Posterior cingulate gyrus (tissue), 11 donors: ENCODE data around the gene HDX.
"Not testable (repeated sequence)": the region's sequence is repeated elsewhere in the genome, so short reads cannot be mapped to it uniquely, and the experiment has no call there.

Experiments used
- DNase-seq, 10 donors: peaks; one replicate each; pipeline versions ENCODE4 v3.0.0 to v3.0.0-alpha.2; 2020 to 2021; ENCODE audit warnings: mixed read lengths in 3 of 10
- intact Hi-C: fragments of 100-400 bp; cut with DNase I; formaldehyde crosslinking; loops from one replicate; pipeline ENCODE4 v1.15.1; 2023

HDX gene

DNA sequence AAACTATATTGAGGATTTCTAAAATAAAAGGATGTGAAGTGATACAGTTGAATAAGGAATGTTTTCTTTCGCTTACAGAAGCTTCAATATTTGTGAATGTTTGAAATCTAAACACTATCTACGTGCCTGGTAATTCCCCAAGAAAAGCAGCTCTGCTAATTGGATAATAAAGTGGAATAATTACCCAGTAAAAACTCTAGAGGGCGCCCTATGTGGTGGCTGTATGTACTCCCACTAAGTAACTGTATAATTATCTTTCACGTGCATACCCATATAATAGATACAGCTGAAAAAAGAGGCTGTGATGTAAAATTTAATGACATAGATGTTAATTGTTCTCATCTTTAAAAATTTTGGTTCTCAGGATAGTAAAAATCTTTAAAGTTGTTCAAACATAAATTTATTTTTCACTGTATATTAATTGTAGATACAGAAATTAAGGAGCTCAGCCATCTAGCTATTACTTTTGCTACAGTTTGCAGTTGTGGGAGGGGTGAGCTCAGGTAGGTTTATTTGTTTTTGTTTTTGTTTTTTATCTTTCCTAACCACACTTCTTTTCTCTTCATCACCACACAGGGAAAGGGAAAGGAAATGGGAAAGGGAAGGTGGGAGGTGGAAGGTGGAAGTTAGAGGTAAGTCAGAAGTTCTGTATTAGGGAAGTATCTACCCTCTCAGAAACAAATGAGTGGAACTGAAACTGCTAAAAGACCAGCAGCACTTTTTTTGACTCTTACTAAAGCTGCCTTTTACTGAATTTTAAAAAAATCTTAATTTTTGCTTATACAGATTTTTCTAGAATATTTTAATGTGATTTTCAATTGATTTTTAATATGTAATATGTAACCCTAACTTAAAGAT, 162.5 kb downstream of the HDX start:
- intact Hi-C loops: no loop called here
- no peak for DNase-seq

DNA sequence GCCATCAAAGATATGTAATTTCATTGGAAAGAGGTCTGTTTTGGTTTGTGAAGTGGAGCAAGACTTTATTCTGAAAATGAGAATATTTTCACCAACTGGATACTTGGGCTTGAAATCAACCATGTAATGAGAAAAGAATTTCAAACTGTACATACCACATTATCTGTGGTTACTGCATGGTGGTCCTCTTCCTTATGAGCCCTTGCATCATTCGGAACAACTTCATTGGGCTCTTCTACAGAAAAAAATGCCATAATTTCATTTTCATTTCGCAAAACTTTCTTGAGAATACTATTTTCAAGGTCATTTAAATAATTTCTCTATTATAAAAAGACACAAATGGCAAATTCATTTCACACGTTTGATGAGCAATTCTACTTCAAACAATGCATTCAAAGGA, 165.6 kb downstream of the HDX start:
- intact Hi-C loops: no loop called here
- DNase-seq: no peak

DNA sequence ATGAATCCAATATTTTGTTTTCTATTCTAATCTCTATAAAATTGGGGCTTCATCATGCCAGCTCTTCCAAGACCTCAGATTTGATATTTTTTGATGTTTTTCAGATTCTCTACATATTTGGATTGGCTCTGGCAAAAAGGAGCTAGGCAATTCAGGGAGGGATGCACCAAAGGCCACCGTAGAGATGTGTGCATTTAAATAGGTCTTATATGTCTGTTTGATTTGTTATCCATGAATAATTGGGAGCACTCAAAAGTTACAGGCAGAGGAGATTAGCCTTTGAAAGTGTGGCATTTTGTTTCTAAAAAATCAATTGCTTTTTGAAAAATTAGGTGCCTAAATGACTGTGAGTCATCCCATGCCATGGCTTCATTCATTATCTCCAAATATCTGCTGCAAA, 167.1 kb downstream of the HDX start:
- DNase-seq: no peak
- intact Hi-C loops: no loop called here

DNA sequence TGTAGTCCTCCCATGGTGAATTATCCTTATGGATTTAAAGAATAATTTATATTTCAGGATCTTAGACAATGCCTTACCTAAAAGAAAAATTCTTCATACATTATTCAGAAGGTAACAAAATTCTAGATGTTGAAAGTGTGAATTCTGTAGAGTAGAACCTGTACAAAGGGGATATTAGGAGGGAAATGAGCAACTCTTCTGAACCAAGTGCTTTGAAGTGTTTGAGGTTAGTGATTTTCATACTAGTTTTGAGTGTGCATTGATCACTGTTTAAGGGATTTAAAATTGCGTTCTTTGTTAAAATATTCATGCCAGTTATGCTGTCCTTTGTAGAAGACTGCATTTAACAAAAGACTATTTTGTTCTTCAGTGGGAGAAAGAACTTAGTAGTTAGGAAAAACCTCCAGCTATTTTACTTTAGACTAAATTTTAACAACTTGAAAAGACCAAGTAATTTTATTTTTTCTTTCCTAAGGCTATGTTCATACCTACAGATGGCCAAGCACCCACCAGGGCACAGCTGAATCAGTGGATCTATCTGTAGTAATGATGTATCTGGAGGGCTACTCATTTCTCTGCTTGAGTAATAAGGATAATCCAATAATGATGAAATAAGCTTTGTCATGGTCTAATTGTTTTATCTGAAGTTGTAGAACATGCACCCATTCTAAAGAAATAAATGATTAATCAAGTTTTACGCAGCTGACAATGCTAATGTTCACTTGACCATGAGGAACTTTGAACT, 180.0 kb downstream of the HDX start:
- intact Hi-C loops: no loop called here
- DNase-seq: no peak

DNA sequence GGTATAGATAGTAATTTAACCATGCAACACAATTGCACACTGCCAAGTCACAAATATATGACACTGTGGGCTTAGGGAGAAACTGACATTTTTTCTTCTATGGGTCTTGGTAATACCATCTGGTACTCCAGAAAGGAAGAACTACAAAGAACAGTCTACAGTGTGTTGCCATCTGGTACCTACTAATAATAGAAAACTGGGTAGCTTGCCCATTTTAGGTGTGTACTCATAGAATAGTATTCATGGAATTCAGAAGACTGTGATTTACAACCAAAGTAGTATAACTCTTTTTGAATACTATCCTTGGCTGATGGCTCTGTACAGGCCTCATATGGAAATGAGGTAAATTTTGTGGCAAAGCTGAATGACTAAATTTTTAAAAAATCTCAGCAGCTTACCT, 181.6 kb downstream of the HDX start:
- DNase-seq: no peak
- intact Hi-C loops: no loop called here

DNA sequence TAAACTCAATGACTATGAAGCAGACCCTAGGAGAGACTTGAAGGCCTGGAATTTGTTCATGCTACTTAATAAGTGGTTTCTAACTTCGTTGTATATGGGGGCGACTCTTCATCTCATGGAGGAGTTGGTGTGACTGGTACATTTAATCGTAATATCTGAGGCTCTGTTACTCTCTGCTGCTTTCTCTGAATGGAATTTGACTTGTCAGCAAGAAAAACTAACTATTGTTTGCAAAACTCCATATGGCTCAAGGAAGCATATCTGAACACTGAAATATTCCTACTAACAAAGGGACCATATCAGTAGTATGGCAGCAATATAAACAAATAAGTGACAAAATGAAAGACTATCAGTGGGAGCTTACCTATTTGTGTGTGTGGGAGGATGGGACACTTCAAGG, 182.2 kb downstream of the HDX start:
- intact Hi-C loops: no loop called here
- DNase-seq: no peak

DNA sequence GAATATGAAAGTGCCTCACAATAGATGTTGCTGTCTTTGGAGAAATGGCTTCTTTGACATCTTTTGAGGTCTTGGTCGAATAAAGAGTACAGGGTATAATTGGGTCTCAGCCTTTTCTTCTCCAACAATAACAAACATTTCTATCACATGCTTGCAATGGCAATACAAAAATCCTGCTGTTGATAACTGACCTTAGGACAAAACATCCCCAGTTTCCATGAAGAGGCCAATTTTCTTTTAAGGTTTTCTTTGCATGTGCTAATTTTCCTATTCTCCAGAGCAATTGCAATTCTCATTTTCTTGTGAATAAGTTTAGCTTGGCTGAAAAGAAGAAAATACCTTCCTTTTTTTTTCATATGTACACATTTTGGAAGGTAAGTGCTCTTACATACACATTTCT, 183.6 kb downstream of the HDX start:
- intact Hi-C loops: no loop called here
- DNase-seq: no peak

DNA sequence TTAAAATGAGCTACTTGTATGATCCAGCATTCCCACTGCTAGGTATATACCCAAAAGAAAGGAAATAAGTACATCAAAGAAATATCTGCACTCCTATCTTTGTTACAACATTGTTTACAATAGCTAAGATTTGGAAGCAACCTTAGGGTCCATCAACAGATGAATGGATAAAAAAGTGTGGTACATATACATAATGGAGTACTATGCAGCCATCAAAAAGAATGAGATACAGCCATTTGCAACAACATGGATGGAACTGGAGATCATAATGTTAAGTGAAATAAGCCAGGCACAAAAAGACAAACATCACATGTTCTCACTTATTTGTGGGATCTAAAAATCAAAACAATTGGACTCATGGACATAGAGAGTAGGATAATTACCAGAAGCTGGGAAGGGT, 186.3 kb downstream of the HDX start:
- DNase-seq, intact Hi-C loops: not testable (repeated sequence)
